HG03469 (cell line): ENCODE measurements around the gene KRTAP10-1.
"Not testable (repeated sequence)": the region's sequence is repeated elsewhere in the genome, so short reads cannot be mapped to it uniquely, and the experiment has no call there.

Source experiments
- ATAC-seq: cut with Tn5 transposase; IDR thresholded peaks from one replicate; pipeline ENCODE4 v1.9.1; 2021; ENCODE audit warnings: mild to moderate bottlenecking, moderate library complexity, moderate number of reproducible peaks; ENCODE audit not compliant: unreplicated experiment

The KRTAP10-1 gene

DNA sequence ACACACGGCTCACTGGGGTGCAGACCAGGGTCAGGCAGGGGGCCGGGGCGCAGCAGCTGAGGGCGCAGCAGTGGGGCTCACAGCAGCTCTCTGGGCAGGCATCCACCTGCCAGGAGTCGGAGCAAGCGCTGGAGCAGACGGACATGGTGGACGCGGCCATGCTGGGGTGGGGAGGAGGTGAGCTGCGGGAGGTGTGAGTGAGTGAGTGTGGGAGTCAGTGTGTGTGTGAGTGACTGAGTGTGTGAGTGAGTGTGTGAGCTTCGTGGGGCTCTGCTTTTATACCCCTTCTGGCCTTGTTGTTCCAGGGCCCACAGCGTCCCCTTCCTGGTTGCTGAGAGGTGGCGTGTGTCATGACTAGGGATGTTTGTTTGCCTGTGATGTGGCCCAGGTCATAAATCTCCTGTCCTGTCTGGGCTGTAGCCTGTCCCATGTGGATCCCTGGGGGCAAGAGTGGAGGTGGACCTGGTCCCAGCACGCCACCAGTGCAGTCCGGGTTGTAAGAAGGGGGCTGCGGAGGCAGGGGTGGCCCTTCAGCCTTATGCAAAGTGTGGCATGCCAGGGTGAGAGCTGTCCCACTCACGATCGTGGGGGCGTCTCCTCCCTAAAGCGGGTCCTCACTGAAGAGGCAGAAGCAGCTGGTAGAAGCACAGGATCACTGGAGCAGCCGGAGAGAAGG is at the start of gene KRTAP10-1:
Gene KRTAP10-1, minus strand, starts transcription at position 205 of the 676 bp plus-strand sequence. Its CDS starts 45 bp downstream, at position 160.
- no peak for ATAC-seq

- no peak for ATAC-seq
Measured at GRCh38 chr21:44589094-44589493, 49.1 kb upstream of the KRTAP10-1 start.

DNA sequence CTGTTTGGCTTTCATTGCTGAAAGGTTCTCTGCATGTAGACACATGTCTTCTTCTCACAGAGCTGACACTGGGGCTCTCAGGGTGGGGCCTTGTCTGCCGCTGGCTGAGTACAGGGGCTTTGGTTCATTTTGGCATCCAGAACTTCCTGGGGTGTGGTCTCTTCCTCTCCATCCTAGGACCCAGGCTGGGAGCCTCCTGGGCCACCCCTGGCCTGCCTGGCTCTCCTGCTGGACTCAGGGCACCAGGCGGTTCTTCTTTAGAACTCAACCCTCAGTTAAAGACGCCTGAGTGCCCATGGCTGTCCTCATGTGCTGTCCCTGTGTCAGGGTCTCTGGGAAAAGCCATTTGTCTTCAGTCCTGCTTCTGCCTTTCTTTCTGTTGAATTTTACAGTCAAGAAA is 45.9 kb upstream of the KRTAP10-1 start:
- no peak for ATAC-seq

- ATAC-seq = no peak
Measured at GRCh38 chr21:44583800-44584147, 43.8 kb upstream of the KRTAP10-1 start.

GRCh38 chr21:44583089-44583799 is 43.2 kb upstream of the KRTAP10-1 start:
- no peak for ATAC-seq

GRCh38 chr21:44582055-44582454 is 42.1 kb upstream of the KRTAP10-1 start:
- no peak for ATAC-seq

DNA sequence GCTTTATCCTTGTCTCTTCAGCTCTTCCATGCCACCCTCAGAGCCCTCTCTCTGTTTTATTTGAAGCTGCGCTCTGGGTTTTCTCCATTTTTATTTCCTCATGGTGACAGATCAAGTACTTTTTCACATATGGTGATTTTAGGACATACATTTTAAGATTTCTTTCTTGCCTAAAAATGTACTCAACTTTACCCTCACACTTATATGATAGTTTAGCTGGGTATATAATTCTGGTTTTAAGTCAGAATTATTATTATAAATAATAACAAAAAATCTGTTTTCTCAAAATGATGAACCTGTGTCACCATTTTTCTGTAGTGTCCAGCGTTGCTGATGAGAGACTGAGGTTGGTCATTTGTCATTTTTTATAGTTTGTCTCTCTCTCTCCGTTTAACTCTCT is 41.2 kb upstream of the KRTAP10-1 start:
- ATAC-seq = no peak

DNA sequence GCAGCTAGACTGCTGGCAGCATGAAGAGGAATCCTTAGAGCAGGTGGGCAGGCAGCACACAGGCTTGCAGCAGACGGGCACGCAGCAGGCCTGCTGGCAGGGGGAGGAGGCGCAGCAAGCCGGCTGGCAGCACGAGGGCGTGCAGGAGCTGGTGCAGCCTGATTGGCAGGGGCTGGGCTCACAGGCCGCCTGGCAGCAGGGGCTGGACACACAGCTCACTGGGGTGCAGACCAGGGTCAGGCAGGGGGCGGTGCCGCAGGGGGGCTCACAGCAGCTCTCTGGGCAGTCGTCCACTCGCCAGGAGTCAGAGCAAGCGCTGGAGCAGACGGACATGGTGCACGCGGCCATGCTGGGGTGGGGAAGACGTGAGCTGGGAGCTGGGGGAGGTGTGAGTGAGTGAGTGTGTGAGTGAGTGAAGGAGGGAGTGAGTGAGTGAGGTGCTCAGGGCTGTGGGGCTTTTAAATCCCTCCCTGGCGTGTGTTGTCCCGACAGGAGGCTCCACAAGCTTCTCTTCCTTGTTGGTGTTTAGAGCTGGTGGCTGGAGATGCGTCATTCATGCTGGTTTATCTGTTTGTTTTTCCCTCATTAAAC is 40.3 kb upstream of the KRTAP10-1 start, which contains the start of gene KRTAP10-5:
Gene KRTAP10-5, minus strand, starts transcription at position 374 of the 591 bp plus-strand sequence. Its CDS starts 26 bp downstream, at position 348.
- ATAC-seq = not testable (repeated sequence)

- no peak for ATAC-seq
Measured at GRCh38 chr21:44579833-44580144, 39.8 kb upstream of the KRTAP10-1 start.

GRCh38 chr21:44579056-44579832 is 39.2 kb upstream of the KRTAP10-1 start:
- no peak for ATAC-seq

DNA sequence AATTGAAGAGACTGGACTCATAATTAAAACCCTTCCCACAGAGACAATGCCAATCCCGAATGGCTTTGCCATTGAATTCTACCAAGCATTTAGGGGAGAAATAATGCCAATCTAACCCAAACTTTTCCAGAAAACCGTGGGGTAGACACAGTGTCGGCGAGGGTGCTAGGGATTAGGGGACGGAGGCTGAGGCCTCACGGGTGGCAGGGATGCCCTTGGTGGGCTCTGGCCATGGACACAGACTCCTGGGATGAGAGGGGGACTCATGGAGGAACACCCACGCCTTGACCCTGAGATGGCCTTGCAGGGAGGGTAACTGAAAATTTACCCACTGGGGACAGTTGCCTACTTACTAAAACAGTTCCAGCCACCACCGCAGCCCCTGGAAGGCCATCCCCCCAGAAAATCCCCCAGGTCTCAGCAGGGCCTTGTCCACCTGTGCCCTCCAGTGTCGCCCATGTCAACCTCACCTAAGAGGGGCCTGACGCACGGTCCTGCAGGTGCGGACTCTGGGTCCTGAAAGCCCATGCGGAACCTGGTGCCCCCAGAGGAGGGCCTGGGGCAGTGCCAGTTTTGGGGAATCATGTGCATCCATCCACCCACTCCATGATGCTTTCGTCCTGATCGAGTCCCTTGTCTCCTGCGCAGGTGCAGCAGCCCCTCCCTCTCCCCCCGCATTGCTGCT is 38.5 kb upstream of the KRTAP10-1 start:
- no peak for ATAC-seq

DNA sequence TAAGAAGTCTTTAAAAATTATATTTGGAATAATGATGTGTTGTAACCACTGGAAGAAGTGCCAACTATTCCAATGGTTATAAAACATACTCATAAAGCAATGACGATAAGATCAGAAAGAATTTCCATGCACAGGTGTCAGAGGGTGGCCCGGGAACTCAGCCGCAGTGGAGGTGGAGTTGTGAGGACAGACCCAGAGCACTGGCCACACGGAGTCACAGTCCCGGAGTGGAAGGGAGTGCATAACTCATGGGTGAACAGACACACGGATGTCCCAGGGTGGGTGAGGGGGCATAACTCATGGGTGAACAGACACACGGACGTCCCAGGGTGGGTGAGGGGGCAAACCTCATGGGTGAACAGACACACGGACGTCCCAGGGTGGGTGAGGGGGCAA is 36.0 kb upstream of the KRTAP10-1 start:
- no peak for ATAC-seq

DNA sequence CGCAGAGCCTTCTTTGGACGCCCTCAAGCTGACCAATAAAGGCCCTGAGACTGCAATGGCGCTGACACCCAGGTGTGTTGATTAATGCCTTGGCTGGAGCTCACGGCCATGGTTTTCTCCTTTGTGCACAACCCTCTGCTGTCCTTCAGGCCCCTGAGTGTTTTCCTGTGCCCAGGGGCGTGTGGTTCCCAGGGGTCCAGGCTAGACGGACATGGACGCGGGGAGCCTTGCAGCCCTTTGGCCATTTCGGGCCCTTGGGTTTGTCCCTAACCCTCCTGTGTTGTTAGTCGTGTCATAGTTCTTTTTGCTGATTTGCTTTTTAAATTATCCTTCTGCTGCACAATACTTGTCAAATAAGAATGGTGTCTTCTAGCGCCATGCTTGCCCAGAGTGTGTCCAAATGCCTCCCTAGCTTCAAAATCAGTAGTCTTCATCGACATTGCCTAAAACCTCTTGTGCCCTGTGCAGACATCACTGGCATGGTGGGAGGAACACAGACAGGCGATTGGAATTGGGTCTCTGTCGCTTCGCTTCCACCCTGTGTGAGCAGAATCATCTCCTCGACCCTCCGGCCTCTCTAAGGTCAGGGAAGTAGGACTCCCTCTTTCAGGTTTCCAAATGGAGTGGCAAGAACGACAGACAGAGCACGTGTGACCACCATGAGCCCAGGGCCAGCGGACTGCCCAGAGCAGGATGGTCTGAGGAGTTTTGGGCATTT is 35.5 kb upstream of the KRTAP10-1 start:
- no peak for ATAC-seq

- ATAC-seq = no peak
Measured at GRCh38 chr21:44574457-44575306, 34.7 kb upstream of the KRTAP10-1 start.

DNA sequence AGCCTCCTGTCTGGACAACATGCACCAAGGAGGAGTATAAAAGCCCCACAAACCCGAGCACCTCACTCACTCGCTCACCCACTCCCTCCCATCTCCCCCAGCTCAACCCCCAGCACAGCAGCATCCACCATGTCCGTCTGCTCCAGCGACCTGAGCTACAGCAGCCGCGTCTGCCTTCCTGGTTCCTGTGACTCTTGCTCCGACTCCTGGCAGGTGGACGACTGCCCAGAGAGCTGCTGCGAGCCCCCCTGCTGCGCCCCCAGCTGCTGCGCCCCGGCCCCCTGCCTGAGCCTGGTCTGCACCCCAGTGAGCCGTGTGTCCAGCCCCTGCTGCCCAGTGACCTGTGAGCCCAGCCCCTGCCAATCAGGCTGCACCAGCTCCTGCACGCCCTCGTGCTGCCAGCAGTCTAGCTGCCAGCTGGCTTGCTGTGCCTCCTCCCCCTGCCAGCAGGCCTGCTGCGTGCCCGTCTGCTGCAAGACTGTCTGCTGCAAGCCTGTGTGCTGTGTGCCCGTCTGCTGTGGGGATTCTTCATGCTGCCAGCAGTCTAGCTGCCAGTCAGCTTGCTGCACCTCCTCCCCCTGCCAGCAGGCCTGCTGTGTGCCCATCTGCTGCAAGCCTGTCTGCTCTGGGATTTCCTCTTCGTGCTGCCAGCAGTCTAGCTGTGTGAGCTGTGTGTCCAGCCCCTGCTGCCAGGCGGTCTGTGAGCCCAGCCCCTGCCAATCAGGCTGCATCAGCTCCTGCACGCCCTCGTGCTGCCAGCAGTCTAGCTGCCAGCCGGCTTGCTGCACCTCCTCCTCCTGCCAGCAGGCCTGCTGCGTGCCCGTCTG is 33.8 kb upstream of the KRTAP10-1 start, which contains the start of gene KRTAP10-4:
Gene KRTAP10-4, plus strand, starts transcription at position 100 of the 827 bp plus-strand sequence. Its CDS starts 30 bp downstream, at position 130.
- ATAC-seq = not testable (repeated sequence)

DNA sequence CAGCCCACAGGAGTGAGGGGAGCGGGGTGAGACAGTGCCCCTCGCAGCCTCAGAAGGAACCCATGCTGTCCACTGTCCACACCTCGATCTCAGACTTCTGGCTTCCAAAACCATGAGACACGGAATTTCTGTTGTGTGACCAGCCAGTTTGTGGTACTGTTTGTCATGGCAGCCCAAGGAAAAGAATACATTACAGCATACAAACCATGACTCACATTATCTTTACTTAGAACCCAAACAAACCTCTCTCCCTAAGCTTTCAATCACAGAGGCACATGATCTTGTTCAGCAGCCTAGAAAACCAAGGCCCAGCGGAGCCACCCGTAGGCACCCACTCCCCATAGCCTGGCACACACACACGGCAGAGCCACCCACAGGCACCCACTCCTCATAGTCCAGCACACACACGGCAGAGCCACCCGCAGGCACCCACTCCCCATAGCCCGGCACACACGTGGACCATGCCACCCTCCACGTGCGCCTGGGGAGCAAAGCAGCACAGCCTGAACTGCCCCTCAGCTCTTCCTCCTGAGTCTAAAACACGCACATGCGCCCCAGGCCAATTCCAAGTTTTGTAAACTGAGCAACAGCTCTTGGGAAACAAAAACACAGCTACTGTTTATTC is 33.1 kb upstream of the KRTAP10-1 start:
- ATAC-seq = no peak

DNA sequence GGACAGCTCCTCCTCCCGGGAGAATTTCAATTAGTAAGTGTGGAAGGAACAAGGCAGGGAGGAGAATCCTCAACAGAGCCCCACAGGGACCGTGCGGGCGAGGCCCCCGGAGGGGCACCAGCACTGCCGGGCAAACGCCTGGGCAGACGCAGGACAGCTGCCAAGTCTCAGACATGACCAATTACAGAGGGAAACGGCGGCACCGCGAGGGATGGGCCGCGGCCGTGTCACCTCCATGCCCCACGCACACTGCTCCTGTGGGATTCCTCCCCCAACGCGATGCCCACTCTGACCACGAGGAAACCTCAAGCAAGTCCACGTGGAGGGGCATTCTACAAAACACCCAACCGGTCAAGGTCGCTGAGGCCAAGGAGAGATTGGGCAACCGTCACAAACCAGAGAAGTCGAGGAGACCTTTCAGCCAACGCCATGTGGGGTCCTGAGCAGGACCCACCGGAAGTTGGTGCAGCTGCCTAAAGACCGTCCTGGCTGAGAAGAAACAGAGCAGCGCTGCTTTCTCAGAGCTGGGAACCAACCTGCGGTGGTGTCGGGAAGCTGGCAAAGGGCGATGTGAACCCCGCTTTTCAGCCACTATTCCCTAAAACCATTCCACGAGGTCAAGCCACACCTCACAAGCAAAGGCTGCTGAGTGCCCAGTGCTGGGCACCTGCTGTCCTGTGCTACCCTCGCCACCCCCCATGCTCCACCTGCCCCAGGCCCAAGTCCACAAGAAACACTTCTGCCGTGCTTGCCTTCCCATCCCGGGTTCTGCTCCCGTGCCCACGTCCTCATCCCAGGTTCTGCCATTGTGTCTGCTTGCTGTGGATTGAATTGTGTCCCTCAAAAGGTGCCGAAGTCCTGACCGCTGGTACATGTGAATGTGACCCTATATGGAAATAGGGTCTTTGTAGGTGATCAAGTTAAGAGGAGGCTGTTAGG is 32.1 kb upstream of the KRTAP10-1 start:
- no peak for ATAC-seq
